ENCODE measurements around the gene DOCK1.

DNA sequence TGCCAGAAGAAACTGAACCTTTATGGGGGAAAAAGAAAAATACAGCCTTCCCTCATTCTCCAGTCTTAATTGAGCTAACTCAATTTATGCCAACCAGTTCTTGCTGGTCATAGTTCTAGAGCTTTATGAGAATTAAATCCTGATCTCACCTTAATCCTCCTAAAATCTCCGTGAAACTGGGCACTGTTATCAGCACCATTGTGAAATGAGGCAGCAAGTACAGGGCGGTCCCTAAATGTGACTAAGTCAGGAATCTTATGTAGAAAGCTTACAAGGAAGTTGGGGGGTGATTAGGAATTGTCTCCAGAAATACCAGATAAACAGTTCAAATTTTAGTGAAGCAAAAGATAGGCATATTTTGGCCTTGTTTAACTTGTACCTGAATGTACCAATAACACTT is 301.9 kb downstream of the DOCK1 start:
- TF ChIP-seq, protein P1, sequence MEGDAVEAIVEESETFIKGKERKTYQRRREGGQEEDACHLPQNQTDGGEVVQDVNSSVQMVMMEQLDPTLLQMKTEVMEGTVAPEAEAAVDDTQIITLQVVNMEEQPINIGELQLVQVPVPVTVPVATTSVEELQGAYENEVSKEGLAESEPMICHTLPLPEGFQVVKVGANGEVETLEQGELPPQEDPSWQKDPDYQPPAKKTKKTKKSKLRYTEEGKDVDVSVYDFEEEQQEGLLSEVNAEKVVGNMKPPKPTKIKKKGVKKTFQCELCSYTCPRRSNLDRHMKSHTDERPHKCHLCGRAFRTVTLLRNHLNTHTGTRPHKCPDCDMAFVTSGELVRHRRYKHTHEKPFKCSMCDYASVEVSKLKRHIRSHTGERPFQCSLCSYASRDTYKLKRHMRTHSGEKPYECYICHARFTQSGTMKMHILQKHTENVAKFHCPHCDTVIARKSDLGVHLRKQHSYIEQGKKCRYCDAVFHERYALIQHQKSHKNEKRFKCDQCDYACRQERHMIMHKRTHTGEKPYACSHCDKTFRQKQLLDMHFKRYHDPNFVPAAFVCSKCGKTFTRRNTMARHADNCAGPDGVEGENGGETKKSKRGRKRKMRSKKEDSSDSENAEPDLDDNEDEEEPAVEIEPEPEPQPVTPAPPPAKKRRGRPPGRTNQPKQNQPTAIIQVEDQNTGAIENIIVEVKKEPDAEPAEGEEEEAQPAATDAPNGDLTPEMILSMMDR (IDR thresholded peaks at IDR 0.05) = no peak
- no peak for TF ChIP-seq POLR2A (IDR thresholded peaks at IDR 0.05)
- no peak for TF ChIP-seq POLR2AphosphoS5 (IDR thresholded peaks at IDR 0.05)

Data from breast epithelium (tissue), 3 donors.